GM21381 (cell line): ENCODE data around the gene TIMM50.
"Not testable (repeated sequence)": the region's sequence is repeated elsewhere in the genome, so short reads cannot be mapped to it uniquely, and the experiment has no call there.

Experiments used
- ATAC-seq: cut with Tn5 transposase; IDR thresholded peaks from one replicate; pipeline ENCODE4 v1.9.1; 2021; ENCODE audit warnings: mild to moderate bottlenecking, moderate library complexity; ENCODE audit not compliant: unreplicated experiment

TIMM50 gene

GRCh38 chr19:39480337-39481228, at the start of gene TIMM50:
TIMM50 (plus strand) TSS chr19:39480838; CDS start chr19:39480854, 16 bp downstream.
- ATAC-seq = peak; percentile 90

GRCh38 chr19:39432677-39433025, 48.0 kb upstream of the TIMM50 start:
- no peak for ATAC-seq

GRCh38 chr19:39433480-39434079, 47.1 kb upstream of the TIMM50 start:
- no peak for ATAC-seq

GRCh38 chr19:39434123-39435076, 46.2 kb upstream of the TIMM50 start:
- no peak for ATAC-seq

GRCh38 chr19:39435499-39436349, 44.9 kb upstream of the TIMM50 start, which contains the start of gene RPS16:
RPS16 (minus strand) TSS chr19:39435949; CDS start chr19:39435895, 54 bp downstream.
- peak; percentile 88 for ATAC-seq

GRCh38 chr19:39436350-39436716, 44.3 kb upstream of the TIMM50 start:
- ATAC-seq = no peak

- ATAC-seq = no peak
These were observed 42.2 kb upstream of the TIMM50 start for GRCh38 chr19:39438270-39438934.

- no peak for ATAC-seq
These were observed 35.9 kb upstream of the TIMM50 start for GRCh38 chr19:39444598-39445195.

- ATAC-seq = peak; percentile 85
These were observed 35.2 kb upstream of the TIMM50 start, which contains the start of gene SUPT5H for GRCh38 chr19:39445196-39446111. SUPT5H (plus strand) TSS chr19:39445582; CDS start chr19:39445891, 309 bp downstream.

GRCh38 chr19:39446365-39447084, 34.1 kb upstream of the TIMM50 start:
- ATAC-seq = no peak

GRCh38 chr19:39448271-39448670, 32.4 kb upstream of the TIMM50 start:
- ATAC-seq = no peak

GRCh38 chr19:39449116-39449797, 31.4 kb upstream of the TIMM50 start:
- no peak for ATAC-seq

GRCh38 chr19:39451257-39451656, 29.4 kb upstream of the TIMM50 start:
- ATAC-seq = not testable (repeated sequence)

GRCh38 chr19:39463403-39463802, 17.2 kb upstream of the TIMM50 start:
- no peak for ATAC-seq

- ATAC-seq = no peak
These were observed 14.5 kb upstream of the TIMM50 start for GRCh38 chr19:39465956-39466747.

- ATAC-seq = no peak
These were observed 12.7 kb upstream of the TIMM50 start for GRCh38 chr19:39467941-39468340.
